Adrenal gland (tissue), 5 donors: ENCODE results near the gene GMPPA.

ENCODE experiments used
- CTCF ChIP-seq, 6 experiments: fragments of 450-650 bp in 4 of 6; fragments of 200-600 bp in 2 of 6; sonication (generic) in 1 of 6; IDR thresholded peaks; 1 replicate in 5 of 6; 2 replicates in 1 of 6; pipeline versions ENCODE4 v1.5.1 to v1.8.0; 2016 to 2021; ENCODE audit warnings: antibody characterized with exemption in 6 of 6, mild to moderate bottlenecking in 2 of 6, moderate library complexity in 1 of 6
- POLR2A ChIP-seq, 2 donors: fragments of 450-650 bp; IDR thresholded peaks; one replicate each; pipeline ENCODE4 v1.6.1; 2017; ENCODE audit warnings: antibody characterized with exemption in 2 of 2, mild to moderate bottlenecking in 2 of 2, moderate library complexity in 1 of 2
- donor health status: DM: no; HTN: no; CAD: no.

- TF ChIP-seq CTCF (IDR thresholded peaks at IDR 0.05), result no peak
- no peak for TF ChIP-seq POLR2A (IDR thresholded peaks at IDR 0.05)
Measured at GRCh38 chr2:219506802-219507526, 8.3 kb downstream of the GMPPA start.
